ENCODE data around the gene TMEM269.
A peak's percentile ranks its signal among the peaks of the same experiment; 100 is the strongest.
"Not testable (repeated sequence)": the region's sequence is repeated elsewhere in the genome, so short reads cannot be mapped to it uniquely, and the experiment has no call there.

Gene TMEM269

DNA sequence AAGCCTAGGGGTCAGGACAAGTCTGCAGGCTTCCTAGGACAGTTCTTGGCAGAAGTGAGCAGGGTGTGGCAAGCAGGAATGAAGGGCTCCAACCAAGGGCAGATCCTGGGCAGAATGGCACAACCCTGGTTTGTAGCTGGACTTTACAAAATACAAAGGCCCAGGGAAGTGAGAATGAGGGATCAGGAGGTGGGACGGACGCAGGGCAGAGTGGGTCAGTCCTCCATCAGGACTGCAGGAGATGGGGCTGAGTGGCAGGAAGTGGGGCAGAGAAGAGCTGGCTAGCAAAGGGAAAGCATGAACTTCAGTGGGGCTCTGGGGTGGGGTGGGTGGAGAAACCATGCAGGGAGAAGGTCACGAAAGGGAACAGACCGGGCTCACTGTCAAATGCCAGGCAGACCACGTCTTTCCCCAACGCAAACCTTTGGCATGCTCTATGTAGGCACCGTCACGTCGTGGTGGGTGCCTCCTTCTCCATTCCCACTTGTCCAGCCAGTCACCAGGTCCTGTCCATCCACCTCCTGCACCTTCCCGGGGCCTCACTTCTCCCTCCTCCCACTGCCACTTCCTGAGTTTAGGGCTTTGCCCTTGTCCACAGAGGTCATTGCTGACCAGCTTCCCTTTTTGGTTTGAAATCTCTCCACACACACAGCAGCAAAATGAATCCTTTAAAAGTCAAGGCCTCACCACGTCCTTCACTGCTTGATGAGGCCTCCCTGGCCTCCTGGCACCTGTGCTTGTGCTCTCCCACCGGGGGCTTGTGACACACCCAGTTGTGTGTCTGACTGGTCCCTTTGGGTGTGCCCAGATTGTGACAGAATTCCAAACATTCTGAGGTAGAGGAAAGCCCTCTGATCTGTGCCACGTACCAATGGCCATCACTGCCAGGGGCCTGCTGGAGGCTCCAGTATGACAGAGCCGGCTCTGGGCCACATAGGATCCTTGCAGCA, 36.1 kb upstream of the TMEM269 start:
- peak; percentile 73 to 87 (median 84) for DNase-seq

- no peak for DNase-seq
Measured at GRCh38 chr1:42750041-42750440, 34.8 kb upstream of the TMEM269 start.

DNA sequence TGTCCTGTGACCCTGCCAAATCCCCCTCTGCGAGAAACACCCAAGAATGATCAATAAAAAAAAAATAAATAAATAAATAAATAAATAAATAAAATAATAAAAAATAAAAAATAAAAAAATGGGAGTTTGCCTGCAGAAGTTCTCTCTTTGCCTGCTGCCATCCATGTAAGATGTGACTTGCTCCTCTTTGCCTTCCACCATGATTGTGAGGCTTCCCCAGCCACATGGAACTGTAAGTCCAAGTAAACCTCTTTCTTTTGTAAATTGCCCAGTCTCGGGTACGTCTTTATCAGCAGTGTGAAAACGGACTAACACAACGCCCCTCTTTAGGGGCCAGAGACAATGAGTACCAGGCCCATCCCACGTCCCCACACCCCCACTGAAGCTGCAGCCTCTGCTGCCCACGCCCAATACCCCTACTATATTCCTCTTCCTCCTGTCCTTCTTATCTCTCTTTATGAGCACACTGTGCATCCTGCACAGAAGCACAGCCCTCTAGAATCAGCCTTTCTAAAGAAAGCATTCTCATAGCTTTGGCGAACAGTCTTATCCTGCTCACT, 33.2 kb upstream of the TMEM269 start:
- not testable (repeated sequence) for DNase-seq

DNA sequence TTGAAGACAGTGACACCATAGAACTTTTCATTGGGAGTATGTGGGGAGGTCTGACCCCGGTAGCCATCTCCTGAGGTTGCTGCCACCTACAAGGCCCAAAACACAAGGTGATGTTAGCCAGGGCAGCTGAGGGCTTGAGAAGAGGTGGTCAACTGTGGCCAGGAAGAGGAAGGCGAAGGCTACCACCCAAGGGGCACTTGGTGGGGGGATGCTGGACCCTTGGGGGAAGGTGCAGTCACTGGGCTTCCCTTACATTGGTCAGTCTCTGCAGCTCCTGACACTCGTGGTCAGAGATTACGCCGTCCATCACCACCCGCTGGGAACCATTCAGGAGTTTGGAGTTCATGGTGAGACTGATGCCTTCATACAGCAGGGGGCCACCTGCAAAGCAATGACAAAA, 32.5 kb upstream of the TMEM269 start:
- DNase-seq = no peak

DNA sequence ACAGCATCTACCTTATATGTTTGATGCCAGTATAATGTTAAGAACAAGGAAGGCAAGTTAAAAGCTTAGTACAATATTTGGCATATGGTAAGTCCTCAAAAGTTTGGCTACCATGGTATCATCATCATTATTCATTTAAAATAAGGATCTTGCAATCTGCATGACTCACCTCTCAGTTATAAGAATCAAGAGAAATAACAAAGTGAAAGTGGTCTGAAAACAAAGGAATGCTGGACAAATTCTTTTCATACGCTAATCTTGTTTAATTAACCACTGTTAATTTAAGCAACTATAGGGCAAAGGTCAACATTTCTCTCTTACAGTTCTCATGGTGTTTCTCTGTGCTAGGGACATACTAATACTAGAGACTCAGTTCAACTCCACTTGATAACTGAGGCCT, 31.7 kb upstream of the TMEM269 start:
- peak in 1 of 4 experiments; percentile 34 for DNase-seq

- DNase-seq = peak; percentile 56 to 82 (median 76)
Measured at GRCh38 chr1:42756956-42757891, 27.6 kb upstream of the TMEM269 start.

GRCh38 chr1:42757892-42758275, 26.9 kb upstream of the TMEM269 start:
- DNase-seq = no peak

- DNase-seq = peak in 3 of 4 experiments; percentile 31 to 59 (median 58)
Measured at GRCh38 chr1:42758641-42759040, 26.1 kb upstream of the TMEM269 start.

DNA sequence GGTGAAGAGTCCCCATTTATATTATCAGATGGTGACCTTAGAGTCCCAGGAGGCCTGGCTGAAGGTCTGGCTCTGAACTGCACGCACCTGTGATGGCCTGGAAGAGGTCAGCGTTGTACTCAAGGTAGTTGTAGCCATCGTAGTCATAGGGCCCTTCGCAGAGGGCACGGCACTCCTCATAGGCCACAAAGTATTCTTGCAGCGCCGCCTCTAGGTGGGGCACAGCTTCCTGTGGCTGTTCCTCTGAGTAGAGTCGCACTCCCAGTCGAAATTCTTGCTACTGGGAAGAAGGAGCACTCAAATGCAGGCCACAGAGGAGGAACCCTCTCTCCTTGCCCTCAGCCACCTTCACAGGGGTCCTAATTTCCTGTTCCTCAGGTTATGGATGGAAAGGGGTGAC, 25.7 kb upstream of the TMEM269 start:
- DNase-seq = peak in 3 of 4 experiments; percentile 14 to 41 (median 40)

- DNase-seq = no peak
Measured at GRCh38 chr1:42761567-42761966, 23.2 kb upstream of the TMEM269 start.

DNA sequence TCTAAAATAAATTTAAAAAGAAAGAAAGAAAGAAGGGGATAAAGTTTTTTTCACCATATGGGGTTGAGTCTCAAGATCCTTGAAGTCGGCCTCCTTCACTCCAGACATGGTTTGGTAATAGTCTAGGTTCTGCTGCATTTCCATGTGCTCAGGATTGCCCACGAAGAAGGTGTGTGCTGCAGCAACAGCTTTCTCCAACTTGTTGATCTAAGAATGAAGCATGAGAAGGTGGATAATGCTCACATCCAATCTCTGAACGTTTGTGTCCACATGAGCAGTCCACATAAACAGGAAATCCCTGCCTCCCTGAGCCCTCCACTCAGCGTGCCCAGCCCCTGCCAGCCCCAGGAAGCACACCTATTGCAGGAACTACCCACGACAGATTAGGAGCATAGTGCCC, 22.5 kb upstream of the TMEM269 start:
- DNase-seq = no peak

GRCh38 chr1:42765269-42765668, 19.5 kb upstream of the TMEM269 start:
- no peak for DNase-seq

GRCh38 chr1:42765832-42766740, 18.7 kb upstream of the TMEM269 start:
- peak; percentile 24 to 69 (median 54) for DNase-seq

GRCh38 chr1:42766741-42767509, 17.9 kb upstream of the TMEM269 start, which contains the start of the genes C1orf50 and P3H1:
TSS of gene C1orf50 (plus strand) at chr1:42767249. CDS start at chr1:42767312, 63 bp downstream.
TSS of gene P3H1 (minus strand) at chr1:42767028. CDS start at chr1:42766971, 57 bp downstream.
- DNase-seq = peak; percentile 100

- peak; percentile 30 to 54 (median 41) for DNase-seq
Measured at GRCh38 chr1:42767510-42768000, 17.2 kb upstream of the TMEM269 start.

DNA sequence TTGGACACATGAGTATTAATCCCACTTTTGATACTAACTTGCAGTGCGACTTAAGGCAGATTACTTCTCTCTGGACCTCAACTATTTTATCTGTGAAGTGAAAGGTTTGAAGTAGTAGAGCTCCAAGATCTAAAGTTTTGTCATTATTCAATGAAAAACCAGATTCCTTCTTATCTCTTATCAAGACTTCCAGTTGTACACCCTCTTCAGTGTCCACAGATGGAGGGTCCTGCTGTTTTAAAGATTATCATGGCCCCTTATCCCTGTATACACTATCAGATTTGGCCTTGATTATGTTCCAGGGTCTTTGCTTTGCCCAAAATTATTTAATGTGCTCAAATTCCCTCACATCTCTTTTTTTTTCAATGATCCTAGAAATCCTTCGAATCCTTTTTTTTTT, 16.6 kb upstream of the TMEM269 start:
- DNase-seq = no peak

GRCh38 chr1:42769811-42770210, 15.0 kb upstream of the TMEM269 start:
- no peak for DNase-seq

DNA sequence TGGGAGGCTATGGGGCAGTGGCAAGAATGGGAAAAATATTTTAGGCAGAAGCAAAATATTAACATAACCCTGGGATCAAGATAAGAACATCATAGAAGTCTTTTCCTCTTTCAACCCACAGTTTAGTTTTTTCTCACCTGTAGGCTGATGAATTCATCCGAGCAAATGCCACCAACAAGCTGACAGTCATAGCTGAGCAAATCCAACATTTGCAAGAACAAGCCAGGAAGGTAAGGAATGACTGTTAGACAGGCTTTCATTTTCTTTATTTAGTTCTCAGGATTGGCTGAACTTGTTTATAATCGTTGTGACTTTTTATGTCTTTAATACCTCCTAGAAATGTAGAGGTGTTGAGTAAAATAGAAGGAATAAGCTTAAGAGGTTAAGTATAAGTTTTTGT, 11.4 kb upstream of the TMEM269 start:
- DNase-seq = no peak

DNA sequence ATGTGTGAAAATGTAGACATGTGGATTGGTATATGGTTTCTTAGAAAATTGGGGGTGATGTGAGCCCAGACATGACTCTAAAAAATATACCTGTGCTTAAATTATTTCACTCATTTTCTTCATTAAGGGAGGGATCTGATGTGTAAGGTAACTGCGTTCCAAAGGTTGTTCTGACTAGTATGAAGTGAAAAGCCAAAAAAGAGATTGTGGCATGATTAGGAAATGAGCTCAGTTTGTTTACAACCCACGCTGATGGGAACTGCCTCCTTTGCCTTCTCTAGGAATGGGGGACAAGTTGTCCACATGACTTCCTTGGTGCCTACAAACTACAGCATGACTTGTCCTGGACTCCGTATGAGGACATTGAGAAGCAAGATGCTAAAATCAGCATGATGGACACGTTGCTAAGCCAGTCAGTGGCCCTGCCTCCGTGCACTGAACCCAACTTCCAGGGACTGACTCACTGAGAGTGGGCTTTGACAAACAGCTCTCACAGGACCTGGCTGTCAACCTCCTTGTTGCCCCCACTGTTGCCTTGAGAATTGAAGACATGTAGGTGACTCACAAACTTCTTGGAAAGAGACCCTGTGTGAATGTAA, 9.8 kb upstream of the TMEM269 start:
- peak; percentile 68 to 86 (median 73) for DNase-seq

DNA sequence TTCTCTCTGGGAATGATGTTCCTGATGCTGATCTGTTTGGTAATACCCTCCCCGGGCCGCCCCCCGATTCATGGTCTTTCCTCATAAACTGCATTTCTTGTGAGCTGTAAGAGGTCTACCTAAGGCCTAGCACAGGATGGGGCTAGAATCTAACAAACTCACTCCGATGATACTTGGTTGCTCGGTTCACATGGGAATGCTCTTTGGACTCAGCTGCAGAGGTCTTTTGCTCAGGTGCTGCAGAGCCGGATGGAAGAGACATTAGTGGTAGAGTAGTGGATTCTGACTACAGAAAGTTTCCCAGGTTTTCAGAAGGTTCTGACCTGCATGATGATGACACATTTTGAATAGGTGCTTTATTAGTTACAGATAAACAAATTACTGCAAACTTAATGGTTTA, 8.3 kb upstream of the TMEM269 start:
- no peak for DNase-seq

All from suppressor macrophage (primary cell).